Caco-2 (cell line): ENCODE data around the gene UGT1A9. TPM values are rescaled to one million over a fixed set of nuclear protein-coding genes. Genes with fewer than 3 reads are reported as not detected.
"Not testable (repeated sequence)": the region's sequence is repeated elsewhere in the genome, so short reads cannot be mapped to it uniquely, and the experiment has no call there.

Experiments used
- BruUV-seq: library from RNA; stranded (reverse); fragments of 400-500 nt; replicated peaks from 2 replicates; lab custom pipeline; 2021; lab: Mats Ljungman, UMichigan
- CTCF ChIA-PET: fragments of 300-600 bp; sonication (Branson Sonifier 250); formaldehyde crosslinking; loops from one replicate; lab custom pipeline; 2022; ENCODE audit warnings: antibody characterized with exemption; lab: Charles Lee
- POLR2A ChIA-PET: fragments of 300-600 bp; sonication (Branson Sonifier 250); formaldehyde crosslinking; loops from one replicate; lab custom pipeline; 2022; ENCODE audit warnings: antibody characterized with exemption; lab: Charles Lee
- DNase-seq, 2 experiments: peaks; one replicate each; pipeline versions ENCODE4 v3.0.0 to v3.0.0-alpha.2; 2020 to 2022
- H3K27me3 ChIP-seq: replicated peaks from 2 replicates; pipeline ENCODE4 v1.6.0; 2011; ENCODE audit warnings: low read length; ENCODE audit not compliant: control insufficient read depth, insufficient read depth
- H3K36me3 ChIP-seq: 2 replicates; pipeline ENCODE4 v1.5.1; 2011; ENCODE audit warnings: low read length; ENCODE audit not compliant: control insufficient read depth, insufficient read depth
- H3K4me1 ChIP-seq: fragments of 250-450 bp; sonication (Bioruptor Pico); 2 replicates; pipeline ENCODE4 v1.5.1; 2020; ENCODE audit warnings: mild to moderate bottlenecking
- H3K4me3 ChIP-seq: 2 replicates; pipeline ENCODE4 v1.5.1; 2011; ENCODE audit warnings: low read depth, mild to moderate bottlenecking, control low read depth, low read length
- H3K9me3 ChIP-seq: fragments of 250-450 bp; sonication (Bioruptor Pico); 2 replicates; pipeline ENCODE4 v1.5.1; 2020; ENCODE audit warnings: mild to moderate bottlenecking, moderate library complexity
- H3K27ac Mint-ChIP-seq: one replicate; pipeline ENCODE4 v1.8.0; 2022; ENCODE audit warnings: mixed read lengths; ENCODE audit not compliant: unreplicated experiment
- H3K27me3 Mint-ChIP-seq: one replicate; pipeline ENCODE4 v1.8.0; 2022; ENCODE audit warnings: mixed read lengths; ENCODE audit not compliant: insufficient read depth, unreplicated experiment
- H3K36me3 Mint-ChIP-seq: one replicate; pipeline ENCODE4 v1.8.0; 2022; ENCODE audit warnings: mild to moderate bottlenecking, mixed read lengths; ENCODE audit not compliant: insufficient read depth, unreplicated experiment
- H3K4me1 Mint-ChIP-seq: one replicate; pipeline ENCODE4 v1.8.0; 2022; ENCODE audit warnings: low read depth, mixed read lengths; ENCODE audit not compliant: unreplicated experiment
- H3K4me3 Mint-ChIP-seq: one replicate; pipeline ENCODE4 v1.8.0; 2022; ENCODE audit warnings: mild to moderate bottlenecking, moderate library complexity, mixed read lengths; ENCODE audit not compliant: unreplicated experiment
- H3K9me3 Mint-ChIP-seq: one replicate; pipeline ENCODE4 v1.8.0; 2022; ENCODE audit warnings: mixed read lengths; ENCODE audit not compliant: unreplicated experiment
- intact Hi-C: fragments of 100-400 bp; cut with micrococcal nuclease; formaldehyde crosslinking; loops from one replicate; pipeline ENCODE4 v1.10.0; 2022; ENCODE audit not compliant: unreplicated experiment
- total RNA-seq: library from RNA; stranded (reverse); gene quantifications from 2 replicates; pipeline ENCODE4 v1.2.3, GENCODE V29; 2022
- TF ChIP-seq, protein P1 (sequence below), 2 experiments: fragments of 200-600 bp in 1 of 2; IDR thresholded peaks; 1 replicate in 1 of 2; 2 replicates in 1 of 2; pipeline versions ENCODE4 v1.5.1 to v1.8.0; 2011 to 2022; ENCODE audit warnings: antibody characterized with exemption in 1 of 2, control low read depth in 1 of 2, inconsistent platforms in 1 of 2, low read depth in 1 of 2, low read length in 1 of 2, mild to moderate bottlenecking in 1 of 2, moderate library complexity in 1 of 2; ENCODE audit not compliant: insufficient read depth in 1 of 2, severe bottlenecking in 1 of 2, unreplicated experiment in 1 of 2

The UGT1A9 gene
- total RNA-seq, 1 experiment from 2014 or later: 0.20 TPM

DNA sequence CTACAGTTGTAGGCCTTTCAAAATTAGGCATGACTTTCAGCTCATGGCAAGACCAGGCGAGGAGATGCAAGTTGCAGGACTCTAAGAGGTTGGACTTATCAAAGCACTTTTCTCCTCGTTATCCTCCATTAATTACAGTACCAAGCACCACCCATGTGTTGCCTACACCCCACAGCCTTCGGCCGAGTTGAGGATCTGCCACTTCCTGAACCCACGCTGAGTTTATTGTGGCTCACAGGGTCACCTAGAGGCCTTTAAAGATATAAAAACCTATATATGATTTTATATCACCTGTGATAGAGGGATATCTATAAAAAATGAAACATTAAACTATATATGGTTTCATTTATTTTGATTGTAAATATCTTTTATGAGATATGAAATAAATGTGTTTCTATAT, 32.9 kb upstream of the UGT1A9 start:
- Histone ChIP-seq H3K27me3 (no peaks in the 10 kb centered on the region), H3K4me3 (no peak overlapping the region), H3K36me3 (no peaks in the 10 kb centered on the region), H3K9me3 (no peaks in the 10 kb centered on the region), H3K4me1 (no peaks in the 10 kb centered on the region)
- Mint-ChIP-seq H3K4me3 (no peak overlapping the region), H3K27ac (no peak overlapping the region), H3K9me3 (peaks cover 19% of the 10 kb centered on the region), H3K36me3 (no peaks in the 10 kb centered on the region), H3K4me1 (no peaks in the 10 kb centered on the region), H3K27me3 (no peaks in the 10 kb centered on the region)
- BruUV-seq: no TSS peak
- POLR2A ChIA-PET: no interaction called here
- CTCF ChIA-PET: no interaction called here
- intact Hi-C loops: no loop called here
- DNase-seq: no peak
- TF ChIP-seq, protein P1, sequence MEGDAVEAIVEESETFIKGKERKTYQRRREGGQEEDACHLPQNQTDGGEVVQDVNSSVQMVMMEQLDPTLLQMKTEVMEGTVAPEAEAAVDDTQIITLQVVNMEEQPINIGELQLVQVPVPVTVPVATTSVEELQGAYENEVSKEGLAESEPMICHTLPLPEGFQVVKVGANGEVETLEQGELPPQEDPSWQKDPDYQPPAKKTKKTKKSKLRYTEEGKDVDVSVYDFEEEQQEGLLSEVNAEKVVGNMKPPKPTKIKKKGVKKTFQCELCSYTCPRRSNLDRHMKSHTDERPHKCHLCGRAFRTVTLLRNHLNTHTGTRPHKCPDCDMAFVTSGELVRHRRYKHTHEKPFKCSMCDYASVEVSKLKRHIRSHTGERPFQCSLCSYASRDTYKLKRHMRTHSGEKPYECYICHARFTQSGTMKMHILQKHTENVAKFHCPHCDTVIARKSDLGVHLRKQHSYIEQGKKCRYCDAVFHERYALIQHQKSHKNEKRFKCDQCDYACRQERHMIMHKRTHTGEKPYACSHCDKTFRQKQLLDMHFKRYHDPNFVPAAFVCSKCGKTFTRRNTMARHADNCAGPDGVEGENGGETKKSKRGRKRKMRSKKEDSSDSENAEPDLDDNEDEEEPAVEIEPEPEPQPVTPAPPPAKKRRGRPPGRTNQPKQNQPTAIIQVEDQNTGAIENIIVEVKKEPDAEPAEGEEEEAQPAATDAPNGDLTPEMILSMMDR (IDR thresholded peaks at IDR 0.05; ENCODE audit: insufficient read depth in 1 of 2, low read depth in 1 of 2, low read length in 1 of 2, severe bottlenecking in 1 of 2, unreplicated experiment in 1 of 2): no peak

DNA sequence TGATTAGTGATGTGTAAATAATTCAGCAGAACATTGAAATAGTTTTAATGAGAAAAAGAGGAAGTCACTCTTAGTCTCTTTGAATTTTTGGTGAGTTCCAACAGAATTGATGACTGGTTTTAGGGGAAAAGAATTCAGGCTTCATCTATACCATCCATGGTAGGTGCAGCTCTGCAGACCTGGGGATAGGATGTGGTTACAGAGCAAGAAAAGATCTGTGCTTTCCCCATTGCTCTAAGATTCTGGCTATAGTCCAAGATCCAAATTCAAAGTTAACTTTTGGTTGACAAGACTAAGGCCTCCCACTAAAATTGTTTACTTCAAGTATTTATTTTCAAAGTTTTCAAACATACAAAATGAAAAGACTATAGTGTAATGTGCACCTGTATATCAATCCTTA, 31.8 kb upstream of the UGT1A9 start:
- H3K27me3 Mint-ChIP-seq: no peaks in the 10 kb centered on the region
- TF ChIP-seq, protein P1 (IDR thresholded peaks at IDR 0.05; ENCODE audit: insufficient read depth in 1 of 2, low read depth in 1 of 2, low read length in 1 of 2, severe bottlenecking in 1 of 2, unreplicated experiment in 1 of 2): no peak
- H3K9me3 ChIP-seq: no peaks in the 10 kb centered on the region
- no peaks in the 10 kb centered on the region for H3K4me1 Mint-ChIP-seq
- POLR2A ChIA-PET: no interaction called here
- intact Hi-C loops: no loop called here
- no TSS peak for BruUV-seq
- no peaks in the 10 kb centered on the region for H3K27me3 ChIP-seq
- H3K4me1 ChIP-seq: no peaks in the 10 kb centered on the region
- H3K4me3 ChIP-seq: no peak overlapping the region
- CTCF ChIA-PET: no interaction called here
- H3K36me3 ChIP-seq: no peaks in the 10 kb centered on the region
- H3K36me3 Mint-ChIP-seq: no peaks in the 10 kb centered on the region
- H3K9me3 Mint-ChIP-seq: peaks cover 19% of the 10 kb centered on the region
- H3K4me3 Mint-ChIP-seq: no peak overlapping the region
- no peak for DNase-seq
- H3K27ac Mint-ChIP-seq: no peak overlapping the region

DNA sequence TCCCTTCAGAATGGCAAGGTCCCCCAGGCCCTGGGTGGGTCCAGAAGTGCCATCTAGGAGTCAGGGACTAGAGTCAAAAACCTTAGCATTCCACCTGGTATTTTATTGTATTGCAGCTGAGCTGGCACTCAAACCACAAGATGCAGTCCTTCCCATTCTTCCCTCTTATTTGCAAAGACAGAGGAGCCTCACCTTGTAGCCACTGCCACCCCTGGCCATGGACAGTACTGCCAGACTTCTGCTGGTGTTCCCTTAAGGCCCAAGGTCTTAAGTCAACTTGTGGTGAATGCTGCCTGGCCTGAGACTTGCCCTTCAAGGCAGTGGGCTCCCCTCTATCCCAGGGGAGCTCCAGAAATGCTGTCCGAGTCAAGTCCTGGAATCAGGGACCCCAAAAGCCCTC, 28.6 kb upstream of the UGT1A9 start:
- no peaks in the 10 kb centered on the region for H3K36me3 ChIP-seq
- ChIA-PET POLR2A (no interaction called here), CTCF (no interaction called here)
- DNase-seq: peak in 1 of 2 experiments; percentile 5
- Mint-ChIP-seq H3K36me3 (no peaks in the 10 kb centered on the region), H3K27ac (no peak overlapping the region), H3K27me3 (no peaks in the 10 kb centered on the region), H3K9me3 (peaks cover 19% of the 10 kb centered on the region), H3K4me1 (no peaks in the 10 kb centered on the region), H3K4me3 (no peak overlapping the region)
- H3K4me3 ChIP-seq: no peak overlapping the region
- H3K9me3 ChIP-seq: no peaks in the 10 kb centered on the region
- intact Hi-C loops: no loop called here
- no peaks in the 10 kb centered on the region for H3K4me1 ChIP-seq
- TF ChIP-seq, protein P1 (IDR thresholded peaks at IDR 0.05; ENCODE audit: insufficient read depth in 1 of 2, low read depth in 1 of 2, low read length in 1 of 2, severe bottlenecking in 1 of 2, unreplicated experiment in 1 of 2): peak in 1 of 2 experiments; percentile 10
- no peaks in the 10 kb centered on the region for H3K27me3 ChIP-seq
- BruUV-seq: no TSS peak

DNA sequence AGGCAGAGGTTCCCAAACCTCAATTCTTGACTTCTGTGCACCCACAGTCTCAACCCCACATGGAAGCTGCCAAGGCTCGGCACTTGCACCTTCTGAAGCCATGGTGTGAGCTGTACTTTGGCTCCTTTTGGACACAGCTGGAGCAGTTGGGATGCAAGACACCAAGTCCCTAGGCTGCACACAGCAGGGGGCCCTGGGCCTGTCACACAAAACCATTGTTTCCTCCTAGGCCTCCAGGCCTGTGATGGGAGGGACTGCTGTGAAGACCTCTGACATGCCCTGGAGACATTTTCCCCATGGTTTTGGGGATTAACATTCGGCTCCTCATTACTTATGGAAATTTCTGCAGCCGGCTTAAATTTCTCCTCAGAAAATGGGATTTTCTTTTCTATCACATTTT, 25.7 kb upstream of the UGT1A9 start:
- DNase-seq, POLR2A ChIA-PET, H3K4me1 Mint-ChIP-seq, CTCF ChIA-PET, H3K4me3 ChIP-seq, H3K36me3 ChIP-seq, H3K36me3 Mint-ChIP-seq, H3K27me3 ChIP-seq, intact Hi-C loops, H3K27me3 Mint-ChIP-seq, H3K4me3 Mint-ChIP-seq, BruUV-seq, H3K27ac Mint-ChIP-seq, H3K9me3 ChIP-seq, H3K4me1 ChIP-seq: not testable (repeated sequence)
- peaks cover 19% of the 10 kb centered on the region for H3K9me3 Mint-ChIP-seq
